Upper lobe of right lung (tissue), 1 donor: ENCODE measurements around the gene AQP5. TPM values are rescaled to one million over a fixed set of nuclear protein-coding genes. Genes with fewer than 3 reads are reported as not detected.

Experiments
- ATAC-seq: fragments of 200-7000 bp; cut with Tn5 transposase; one replicate; pipeline ENCODE4 v1.9.1; 2020; ENCODE audit warnings: mild to moderate bottlenecking, moderate library complexity
- DNase-seq: peaks from one replicate; pipeline ENCODE4 v3.0.0-alpha.2; 2020
- H3K27ac ChIP-seq: fragments of 200-600 bp; one replicate; pipeline ENCODE4 v1.8.0; 2022
- H3K27me3 ChIP-seq: fragments of 200-600 bp; one replicate; pipeline ENCODE4 v1.8.0; 2022; ENCODE audit warnings: mild to moderate bottlenecking
- H3K36me3 ChIP-seq: fragments of 200-600 bp; one replicate; pipeline ENCODE4 v1.8.0; 2022
- H3K4me1 ChIP-seq: fragments of 200-600 bp; one replicate; pipeline ENCODE4 v1.8.0; 2022
- H3K4me3 ChIP-seq: fragments of 200-600 bp; one replicate; pipeline ENCODE4 v1.8.0; 2022; ENCODE audit warnings: mild to moderate bottlenecking
- H3K9me3 ChIP-seq: fragments of 200-600 bp; one replicate; pipeline ENCODE4 v1.8.0; 2022
- CTCF ChIP-seq: fragments of 200-600 bp; IDR thresholded peaks from one replicate; pipeline ENCODE4 v1.8.0; 2022; ENCODE audit warnings: antibody characterized with exemption
- intact Hi-C: fragments of 100-400 bp; cut with DNase I; formaldehyde crosslinking; loops from one replicate; pipeline ENCODE4 v1.11.0; 2022
- total RNA-seq: library from RNA; stranded (reverse); fragmentation: NEBNext Ultra II Directional; extraction: Animal tissue kit (Norgen Biotek cat#: 25700); gene quantifications from one replicate; pipeline ENCODE4 v1.2.1, GENCODE V29; 2021
- donor health status: DM: no; HTN: yes; CAD: no; lungs with severe emphysema.

The AQP5 gene
- total RNA-seq, 1 donor from 2014 or later, result 14.3 TPM

- H3K9me3 ChIP-seq, result no peaks in the 10 kb centered on the region
Measured at GRCh38 chr12:50005175-50005574, 43.5 kb downstream of the AQP5 start.

GRCh38 chr12:50006280-50006679, 44.6 kb downstream of the AQP5 start:
- H3K4me1 ChIP-seq, result peaks cover 6% of the 10 kb centered on the region
- intact Hi-C loops, result no loop called here

More at GRCh38 chr12:50005175-50005574, 43.5 kb downstream of the AQP5 start:
- TF ChIP-seq CTCF, result no peak
- Histone ChIP-seq H3K4me1 (peaks cover 6% of the 10 kb centered on the region), H3K27me3 (no peaks in the 10 kb centered on the region), H3K27ac (no peak overlapping the region), H3K36me3 (no peaks in the 10 kb centered on the region), H3K4me3 (no peak overlapping the region)
- DNase-seq, result no peak
- ATAC-seq, result no peak
- intact Hi-C loops, result no loop called here

GRCh38 chr12:50006754-50007442, 45.2 kb downstream of the AQP5 start:
- DNase-seq (no peak), ATAC-seq (no peak)
- Histone ChIP-seq H3K4me1 (peaks cover 6% of the 10 kb centered on the region), H3K36me3 (no peaks in the 10 kb centered on the region), H3K4me3 (no peak overlapping the region), H3K27me3 (no peaks in the 10 kb centered on the region), H3K27ac (no peak overlapping the region), H3K9me3 (no peaks in the 10 kb centered on the region)
- intact Hi-C loops, result no loop called here
- no peak for TF ChIP-seq CTCF

More at GRCh38 chr12:50006280-50006679, 44.6 kb downstream of the AQP5 start:
- DNase-seq (no peak), ATAC-seq (no peak)
- no peaks in the 10 kb centered on the region for H3K27me3 ChIP-seq
- H3K9me3 ChIP-seq, result no peaks in the 10 kb centered on the region
- H3K36me3 ChIP-seq, result no peaks in the 10 kb centered on the region
- no peak for TF ChIP-seq CTCF
- H3K4me3 ChIP-seq, result no peak overlapping the region
- H3K27ac ChIP-seq, result no peak overlapping the region

GRCh38 chr12:50013361-50014147, 51.9 kb downstream of the AQP5 start:
- H3K27ac ChIP-seq, result no peak overlapping the region
- TF ChIP-seq CTCF, result no peak
- no peak for DNase-seq
- H3K4me1 ChIP-seq, result peaks cover 16% of the 10 kb centered on the region
- no peak overlapping the region for H3K4me3 ChIP-seq
- H3K27me3 ChIP-seq, result no peaks in the 10 kb centered on the region
- intact Hi-C loops, result no loop called here
- H3K36me3 ChIP-seq, result no peaks in the 10 kb centered on the region
- no peaks in the 10 kb centered on the region for H3K9me3 ChIP-seq
- ATAC-seq, result no peak

GRCh38 chr12:50014342-50014741, 52.7 kb downstream of the AQP5 start:
- peaks cover 16% of the 10 kb centered on the region for H3K4me1 ChIP-seq
- no peak overlapping the region for H3K4me3 ChIP-seq
- peak; percentile 55 for ATAC-seq
- no peak for DNase-seq
- H3K36me3 ChIP-seq, result no peaks in the 10 kb centered on the region
- H3K9me3 ChIP-seq, result no peaks in the 10 kb centered on the region
- no peaks in the 10 kb centered on the region for H3K27me3 ChIP-seq
- no peak overlapping the region for H3K27ac ChIP-seq
- TF ChIP-seq CTCF, result no peak
- intact Hi-C loops, result no loop called here

Other genes starting within 250 kb of the AQP5 start
- gene TMBIM6, start 220.3 kb upstream of the AQP5 start, total RNA-seq, result 654 TPM
- gene NCKAP5L, start 133.5 kb upstream of the AQP5 start, total RNA-seq, result 23.2 TPM
- gene BCDIN3D, start 118.8 kb upstream of the AQP5 start, total RNA-seq, result 4.9 TPM
- gene FAIM2, start 58.0 kb upstream of the AQP5 start, total RNA-seq, result 1.2 TPM
- gene AQP2, start 11.1 kb upstream of the AQP5 start, total RNA-seq, result not detected
- gene AQP6, start 11.1 kb downstream of the AQP5 start, total RNA-seq, result 0.35 TPM
- 10.8 TPM for gene RACGAP1, start 63.6 kb downstream of the AQP5 start, total RNA-seq
- gene ASIC1, start 95.7 kb downstream of the AQP5 start, total RNA-seq, result 0.35 TPM
- 44.0 TPM for gene SMARCD1, start 123.5 kb downstream of the AQP5 start, total RNA-seq
- 32.9 TPM for gene GPD1, start 142.1 kb downstream of the AQP5 start, total RNA-seq
- 68.5 TPM for gene COX14, start 150.4 kb downstream of the AQP5 start, total RNA-seq
- gene CERS5, start 205.5 kb downstream of the AQP5 start, total RNA-seq, result 33.2 TPM